PC-3 (cell line): ENCODE results near the gene CYB5R4. TPM values are rescaled to one million over a fixed set of nuclear protein-coding genes. Genes with fewer than 3 reads are reported as not detected.
A peak's percentile ranks its signal among the peaks of the same experiment; 100 is the strongest.

Source experiments
- ATAC-seq: fragments of 200-7000 bp; cut with Tn5 transposase; 2 replicates; pipeline ENCODE4 v1.9.1; 2020; ENCODE audit warnings: mild to moderate bottlenecking, moderate library complexity
- BruUV-seq: library from RNA; stranded (reverse); fragments of 400-500 nt; replicated peaks from 2 replicates; lab custom pipeline; 2021; lab: Mats Ljungman, UMichigan
- CTCF ChIA-PET: fragments of 300-600 bp; sonication (Branson Sonifier 250); formaldehyde crosslinking; loops from one replicate; lab custom pipeline; 2022; ENCODE audit warnings: antibody characterized with exemption; lab: Charles Lee
- POLR2A ChIA-PET: fragments of 300-600 bp; sonication (Branson Sonifier 250); formaldehyde crosslinking; loops from one replicate; lab custom pipeline; 2022; ENCODE audit warnings: antibody characterized with exemption; ENCODE audit not compliant: unreplicated experiment; lab: Charles Lee
- DNase-seq: peaks from one replicate; pipeline ENCODE4 v3.0.0-alpha.2; 2015
- H2AFZ ChIP-seq: fragments of 300-600 bp; sonication (generic); 2 replicates; pipeline ENCODE4 v1.6.0; 2016; ENCODE audit warnings: antibody characterized with exemption, low read length
- H3F3A ChIP-seq: fragments of 300-600 bp; sonication (generic); one replicate; pipeline ENCODE4 v1.6.0; 2017; ENCODE audit warnings: antibody characterized with exemption, low read length, control low read depth, mild to moderate bottlenecking; ENCODE audit not compliant: unreplicated experiment
- H3K27ac ChIP-seq: fragments of 300-600 bp; sonication (generic); 2 replicates; pipeline ENCODE4 v1.5.1; 2016; ENCODE audit warnings: mild to moderate bottlenecking, low read length
- H3K27me3 ChIP-seq: fragments of 300-600 bp; sonication (generic); 2 replicates; pipeline ENCODE4 v1.6.1; 2016; ENCODE audit warnings: low read length, mixed read lengths
- H3K36me3 ChIP-seq: fragments of 300-600 bp; sonication (generic); 2 replicates; pipeline ENCODE4 v1.6.1; 2016; ENCODE audit warnings: low read depth, mixed run types, low read length, mixed read lengths
- H3K4me1 ChIP-seq: fragments of 300-600 bp; sonication (generic); 2 replicates; pipeline ENCODE4 v1.5.1; 2016; ENCODE audit warnings: low read length; ENCODE audit not compliant: insufficient read depth
- H3K4me2 ChIP-seq: fragments of 300-600 bp; sonication (generic); 2 replicates; pipeline ENCODE4 v1.6.0; 2016; ENCODE audit warnings: low read length
- H3K4me3 ChIP-seq: fragments of 300-600 bp; sonication (generic); 2 replicates; pipeline ENCODE4 v1.5.1; 2016; ENCODE audit warnings: mild to moderate bottlenecking, low read length, mixed read lengths
- H3K79me2 ChIP-seq: fragments of 300-600 bp; sonication (generic); 2 replicates; pipeline ENCODE4 v1.6.1; 2017; ENCODE audit warnings: low read length, mixed read lengths
- H3K9ac ChIP-seq: fragments of 300-600 bp; sonication (generic); 2 replicates; pipeline ENCODE4 v1.6.0; 2016; ENCODE audit warnings: mild to moderate bottlenecking, low read length
- H3K9me2 ChIP-seq: fragments of 300-600 bp; sonication (generic); replicated peaks from 2 replicates; pipeline ENCODE4 v1.6.1; 2016; ENCODE audit warnings: mixed run types, low read length, mixed read lengths
- H3K9me3 ChIP-seq: fragments of 300-600 bp; sonication (generic); 2 replicates; pipeline ENCODE4 v1.6.1; 2016; ENCODE audit warnings: low read length, mixed read lengths
- H4K20me1 ChIP-seq: fragments of 300-600 bp; sonication (generic); 2 replicates; pipeline ENCODE4 v1.6.1; 2016; ENCODE audit warnings: low read length, mixed read lengths
- EZH2 ChIP-seq: fragments of 300-600 bp; sonication (generic); IDR thresholded peaks from one replicate; pipeline ENCODE4 v1.6.1; 2017; ENCODE audit warnings: antibody characterized with exemption, mild to moderate bottlenecking, low read length; ENCODE audit not compliant: unreplicated experiment
- EZH2phosphoT487 ChIP-seq: fragments of 300-600 bp; sonication (generic); IDR thresholded peaks from 2 replicates; pipeline ENCODE4 v1.6.1; 2018; ENCODE audit warnings: mild to moderate bottlenecking, antibody characterized with exemption, low read length, borderline replicate concordance
- intact Hi-C: fragments of 100-400 bp; cut with micrococcal nuclease; formaldehyde crosslinking; loops from 2 replicates; pipeline ENCODE4 v1.9.0; 2023
- total RNA-seq: library from RNA; depleted of rRNA; stranded (reverse); fragments of >200 nt; gene quantifications from 2 replicates; pipeline ENCODE4 v1.2.3, GENCODE V29; 2014
- TF ChIP-seq, protein P1 (sequence below): fragments of 300-600 bp; sonication (generic); conservative IDR thresholded peaks from 2 replicates; pipeline ENCODE4 v1.5.1; 2017; ENCODE audit warnings: antibody characterized with exemption, low read depth, mild to moderate bottlenecking, low read length

The CYB5R4 gene
- total RNA-seq, 1 experiment from 2014 or later, result 5.6 TPM

DNA sequence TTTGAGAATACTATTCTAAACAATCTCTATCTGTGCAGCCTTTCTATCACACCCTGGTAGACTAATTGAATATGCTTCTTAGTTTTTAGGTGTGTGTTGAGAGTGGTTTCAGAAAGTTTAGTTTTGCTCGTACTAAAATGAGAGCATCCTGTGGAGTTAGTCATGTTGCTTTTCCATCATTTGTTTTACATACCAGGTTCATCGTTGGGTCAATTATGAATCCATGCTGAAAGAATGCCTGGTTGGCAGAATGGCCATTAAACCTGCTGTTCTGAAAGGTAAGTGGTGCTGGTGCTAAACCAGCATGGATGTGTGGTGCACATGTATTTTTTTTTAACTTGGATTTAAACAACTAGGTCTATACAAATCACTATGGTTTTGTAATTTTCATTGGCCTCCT is 49.3 kb downstream of the CYB5R4 start:
- Histone ChIP-seq H3K36me3 (no peaks in the 10 kb centered on the region), H3K9me2 (no peaks in the 10 kb centered on the region), H3K9me3 (no peaks in the 10 kb centered on the region), H3K9ac (no peak overlapping the region), H4K20me1 (no peaks in the 10 kb centered on the region), H3K4me2 (no peak overlapping the region), H3F3A (no peaks in the 10 kb centered on the region), H3K27me3 (no peaks in the 10 kb centered on the region), H3K4me3 (no peak overlapping the region), H3K4me1 (no peaks in the 10 kb centered on the region; the same call in 1 of the 2 replicates), H3K27ac (no peak overlapping the region), H3K79me2 (no peaks in the 10 kb centered on the region), H2AFZ (no peak overlapping the region)
- DNase-seq (peak; percentile 21), ATAC-seq (no peak)
- no peak for TF ChIP-seq EZH2phosphoT487
- no peak for TF ChIP-seq EZH2
- TF ChIP-seq, protein P1, sequence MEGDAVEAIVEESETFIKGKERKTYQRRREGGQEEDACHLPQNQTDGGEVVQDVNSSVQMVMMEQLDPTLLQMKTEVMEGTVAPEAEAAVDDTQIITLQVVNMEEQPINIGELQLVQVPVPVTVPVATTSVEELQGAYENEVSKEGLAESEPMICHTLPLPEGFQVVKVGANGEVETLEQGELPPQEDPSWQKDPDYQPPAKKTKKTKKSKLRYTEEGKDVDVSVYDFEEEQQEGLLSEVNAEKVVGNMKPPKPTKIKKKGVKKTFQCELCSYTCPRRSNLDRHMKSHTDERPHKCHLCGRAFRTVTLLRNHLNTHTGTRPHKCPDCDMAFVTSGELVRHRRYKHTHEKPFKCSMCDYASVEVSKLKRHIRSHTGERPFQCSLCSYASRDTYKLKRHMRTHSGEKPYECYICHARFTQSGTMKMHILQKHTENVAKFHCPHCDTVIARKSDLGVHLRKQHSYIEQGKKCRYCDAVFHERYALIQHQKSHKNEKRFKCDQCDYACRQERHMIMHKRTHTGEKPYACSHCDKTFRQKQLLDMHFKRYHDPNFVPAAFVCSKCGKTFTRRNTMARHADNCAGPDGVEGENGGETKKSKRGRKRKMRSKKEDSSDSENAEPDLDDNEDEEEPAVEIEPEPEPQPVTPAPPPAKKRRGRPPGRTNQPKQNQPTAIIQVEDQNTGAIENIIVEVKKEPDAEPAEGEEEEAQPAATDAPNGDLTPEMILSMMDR, result no peak
- intact Hi-C loops, result no loop called here
- ChIA-PET POLR2A (no interaction called here), CTCF (no interaction called here)
- no TSS peak for BruUV-seq

GRCh38 chr6:83911278-83911677 is 51.8 kb downstream of the CYB5R4 start:
- H3K36me3 ChIP-seq, result no peaks in the 10 kb centered on the region
- H3K27me3 ChIP-seq, result no peaks in the 10 kb centered on the region
- no peaks in the 10 kb centered on the region for H3K9me2 ChIP-seq
- ATAC-seq, result no peak
- H3F3A ChIP-seq, result no peaks in the 10 kb centered on the region
- ChIA-PET CTCF (no interaction called here), POLR2A (no interaction called here)
- no peak overlapping the region for H3K4me3 ChIP-seq
- H3K79me2 ChIP-seq, result no peaks in the 10 kb centered on the region
- TF ChIP-seq, protein P1, result no peak
- no peak for TF ChIP-seq EZH2phosphoT487
- no peak for TF ChIP-seq EZH2
- H3K9me3 ChIP-seq, result no peaks in the 10 kb centered on the region
- H4K20me1 ChIP-seq, result no peaks in the 10 kb centered on the region
- no peak overlapping the region for H3K9ac ChIP-seq
- H3K27ac ChIP-seq, result no peak overlapping the region
- no TSS peak for BruUV-seq
- intact Hi-C loops, result no loop called here
- H3K4me2 ChIP-seq, result no peak overlapping the region
- H3K4me1 ChIP-seq, result no peaks in the 10 kb centered on the region; the same call in 1 of the 2 replicates
- H2AFZ ChIP-seq, result no peak overlapping the region
- DNase-seq, result no peak

GRCh38 chr6:83914953-83915352 is 55.5 kb downstream of the CYB5R4 start:
- ATAC-seq (no peak), DNase-seq (peak; percentile 17)
- TF ChIP-seq, protein P1, result no peak
- TF ChIP-seq EZH2phosphoT487 (no peak), EZH2 (no peak)
- Histone ChIP-seq H3K27me3 (no peaks in the 10 kb centered on the region), H3K4me3 (no peak overlapping the region), H3K9me2 (no peaks in the 10 kb centered on the region), H3K9me3 (no peaks in the 10 kb centered on the region), H3K27ac (no peak overlapping the region), H3K9ac (no peak overlapping the region), H3K36me3 (no peaks in the 10 kb centered on the region), H4K20me1 (no peaks in the 10 kb centered on the region), H3K79me2 (no peaks in the 10 kb centered on the region), H3K4me2 (no peak overlapping the region), H3K4me1 (no peaks in the 10 kb centered on the region), H2AFZ (no peak overlapping the region), H3F3A (no peaks in the 10 kb centered on the region)
- intact Hi-C loops, result no loop called here
- no TSS peak for BruUV-seq
- POLR2A ChIA-PET, result no interaction called here
- CTCF ChIA-PET, result no interaction called here
